ENCODE results near the gene FAM120B. TPM values are rescaled to one million over a fixed set of nuclear protein-coding genes. Genes with fewer than 3 reads are reported as not detected.

The FAM120B gene
- total RNA-seq, 2 experiments from 2014 or later = 18.4 to 20.0 TPM

DNA sequence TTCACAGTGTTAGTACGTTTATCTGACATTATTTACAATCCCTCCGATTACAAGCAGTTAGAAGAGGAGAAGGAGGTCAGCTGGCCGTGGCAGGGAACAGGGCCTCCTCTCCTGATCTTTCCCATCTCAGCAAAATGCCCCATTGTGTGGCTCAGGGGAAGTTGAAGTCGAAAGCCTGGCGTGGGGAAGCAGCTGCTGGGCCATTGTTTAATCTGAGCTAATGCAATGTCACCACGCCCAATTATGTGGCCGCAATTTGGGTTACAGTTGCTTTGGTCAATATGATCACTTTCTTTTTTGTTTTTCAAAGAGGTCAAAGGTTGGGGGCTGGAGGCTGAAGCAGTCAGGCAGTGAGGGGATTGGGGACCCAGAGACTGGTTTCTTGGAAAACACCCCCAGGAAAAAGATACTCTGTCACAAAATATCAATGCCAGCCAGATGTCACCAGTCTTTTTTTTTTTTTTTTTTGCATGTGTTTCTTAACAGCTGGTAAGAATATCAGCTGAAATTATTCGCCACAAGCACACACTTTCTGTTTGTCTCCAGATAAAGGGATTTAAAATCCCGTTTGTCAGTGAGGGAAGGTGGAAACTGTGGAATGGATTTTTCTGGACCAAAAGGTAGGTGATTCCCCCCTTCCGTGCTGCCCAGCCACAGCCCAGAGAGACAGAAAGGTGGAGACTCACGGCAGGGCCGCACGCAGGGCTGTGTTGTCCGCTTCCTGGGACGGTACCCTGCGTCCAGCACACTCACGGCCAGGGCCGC is 40.3 kb upstream of the FAM120B start:
- ChIA-PET POLR2A (no interaction called here), CTCF (no interaction called here)
- Mint-ChIP-seq H3K9me3 (no peaks in the 10 kb centered on the region), H3K27me3 (peaks cover 8% of the 10 kb centered on the region), H3K4me1 (ENCODE audit: low read depth) (peaks cover under 1% of the 10 kb centered on the region), H3K27ac (no peak overlapping the region), H3K4me3 (no peak overlapping the region), H3K36me3 (no peaks in the 10 kb centered on the region)
- no peak for DNase-seq
- intact Hi-C loops (cut with micrococcal nuclease) = no loop called here

DNA sequence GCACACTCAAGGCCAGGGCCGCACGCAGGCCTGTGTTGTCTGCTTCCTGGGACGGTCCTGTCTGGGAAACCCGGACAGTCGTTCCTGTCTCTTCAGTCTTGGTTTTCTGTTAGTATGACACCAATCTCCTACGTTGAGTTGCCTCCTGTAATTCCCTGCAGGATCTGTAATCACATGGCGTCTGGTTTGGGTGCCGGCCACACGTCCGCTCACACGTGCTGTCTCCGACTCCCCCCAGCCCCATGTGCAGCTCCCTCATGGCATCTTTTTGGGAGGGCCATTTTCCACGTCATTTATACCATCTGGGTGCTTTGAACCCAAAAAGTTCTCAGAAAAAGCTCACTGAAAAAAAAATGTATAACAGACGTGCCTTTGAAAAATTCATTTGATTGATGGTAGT is 38.9 kb upstream of the FAM120B start:
- H3K4me3 Mint-ChIP-seq = no peak overlapping the region
- intact Hi-C loops (cut with micrococcal nuclease) = no loop called here
- H3K9me3 Mint-ChIP-seq = no peaks in the 10 kb centered on the region
- ChIA-PET POLR2A (no interaction called here), CTCF (no interaction called here)
- H3K27ac Mint-ChIP-seq = no peak overlapping the region
- no peaks in the 10 kb centered on the region for H3K36me3 Mint-ChIP-seq
- no peak for DNase-seq
- peaks cover 14% of the 10 kb centered on the region for H3K4me1 Mint-ChIP-seq (ENCODE audit: low read depth)
- H3K27me3 Mint-ChIP-seq = peaks cover 10% of the 10 kb centered on the region

DNA sequence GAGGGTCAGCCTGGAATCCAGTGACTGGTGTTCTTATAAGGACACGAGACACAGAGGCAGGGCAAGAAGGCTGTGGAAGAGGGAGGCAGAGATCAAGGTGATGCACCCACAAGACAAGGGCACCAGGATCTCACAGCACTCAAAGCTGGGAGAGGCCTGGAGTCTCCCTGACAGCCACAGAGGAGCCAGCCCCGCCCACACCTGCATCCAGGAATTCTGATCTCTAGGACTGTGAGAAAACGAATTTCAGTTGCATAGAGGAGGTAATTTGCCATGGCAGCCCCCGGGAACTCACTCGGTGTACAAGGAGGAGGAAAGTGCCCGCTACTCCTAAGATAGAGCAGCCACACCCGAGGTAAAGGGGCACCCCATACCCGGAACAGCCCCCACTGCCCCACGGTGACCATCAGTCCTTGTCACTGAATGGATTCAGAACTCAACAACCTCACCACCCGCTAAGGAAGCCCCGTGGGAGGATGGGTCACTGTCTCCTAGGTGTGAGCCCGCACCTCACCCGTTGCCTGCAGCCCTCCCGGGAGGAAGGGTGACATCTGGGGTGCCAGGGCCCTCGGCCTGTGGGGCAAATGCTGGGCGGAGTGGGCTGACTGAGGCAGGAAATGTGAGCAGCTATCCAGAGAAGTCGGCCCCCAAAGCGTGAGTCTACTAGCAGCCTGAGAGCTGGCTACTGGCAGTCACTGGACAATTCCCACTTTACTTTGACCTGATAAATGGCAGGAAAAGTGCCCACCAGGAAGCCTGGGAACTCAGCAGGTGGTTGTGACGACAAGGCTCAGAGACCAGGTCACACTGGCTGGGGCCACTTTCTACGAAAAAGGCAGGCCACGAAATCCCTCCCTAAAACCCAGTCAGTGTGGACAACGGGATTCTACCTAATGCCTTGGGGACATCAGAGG is 38.1 kb upstream of the FAM120B start:
- Mint-ChIP-seq H3K27ac (no peak overlapping the region), H3K4me3 (no peak overlapping the region), H3K36me3 (no peaks in the 10 kb centered on the region), H3K9me3 (no peaks in the 10 kb centered on the region), H3K27me3 (peaks cover 7% of the 10 kb centered on the region), H3K4me1 (ENCODE audit: low read depth) (peaks cover 18% of the 10 kb centered on the region)
- POLR2A ChIA-PET = no interaction called here
- CTCF ChIA-PET = no interaction called here
- intact Hi-C loops (cut with micrococcal nuclease) = no loop called here
- no peak for DNase-seq

DNA sequence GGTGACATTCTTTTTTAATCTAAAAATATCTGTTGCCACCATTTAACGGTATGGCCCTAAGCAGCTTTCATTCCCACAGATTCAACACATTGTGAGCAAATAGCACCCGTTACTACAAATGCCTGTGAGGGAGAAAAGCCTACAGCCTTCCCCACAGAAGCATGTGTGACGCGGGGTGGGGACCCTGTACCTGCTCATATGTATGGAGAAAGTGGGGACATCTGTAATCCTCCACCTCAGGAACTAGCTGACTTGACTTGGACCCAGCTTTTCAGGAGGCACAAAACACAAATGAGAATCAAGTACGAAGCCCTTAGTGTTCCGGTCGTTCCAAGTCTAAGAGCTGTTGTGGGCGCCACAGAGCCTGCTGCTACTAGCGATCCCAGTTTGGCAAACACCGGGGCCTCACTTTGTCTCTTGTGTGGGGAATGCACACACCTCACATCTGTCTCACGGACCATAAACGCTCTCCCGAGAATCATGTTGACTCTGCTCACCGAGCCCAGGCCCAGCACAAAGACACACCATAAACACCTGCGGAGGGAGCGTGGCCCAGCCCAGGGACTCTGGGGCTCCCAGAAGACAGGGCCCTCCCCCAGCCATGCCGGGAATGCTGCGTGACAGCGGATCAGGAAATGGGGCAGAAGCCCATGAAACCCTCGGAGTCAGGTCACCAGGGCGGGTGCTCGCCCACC is 37.3 kb upstream of the FAM120B start:
- no peaks in the 10 kb centered on the region for H3K36me3 Mint-ChIP-seq
- CTCF ChIA-PET = interaction anchor here (0.9 kb wide), 1 partner anchor 438 kb away, joined by 3 read pairs; no protein-coding TSS in a partner anchor
- POLR2A ChIA-PET = no interaction called here
- H3K4me3 Mint-ChIP-seq = no peak overlapping the region
- peaks cover 18% of the 10 kb centered on the region for H3K4me1 Mint-ChIP-seq (ENCODE audit: low read depth)
- H3K27ac Mint-ChIP-seq = no peak overlapping the region
- peaks cover 13% of the 10 kb centered on the region for H3K27me3 Mint-ChIP-seq
- no peak for DNase-seq
- intact Hi-C loops (cut with micrococcal nuclease) = no loop called here
- H3K9me3 Mint-ChIP-seq = no peaks in the 10 kb centered on the region

DNA sequence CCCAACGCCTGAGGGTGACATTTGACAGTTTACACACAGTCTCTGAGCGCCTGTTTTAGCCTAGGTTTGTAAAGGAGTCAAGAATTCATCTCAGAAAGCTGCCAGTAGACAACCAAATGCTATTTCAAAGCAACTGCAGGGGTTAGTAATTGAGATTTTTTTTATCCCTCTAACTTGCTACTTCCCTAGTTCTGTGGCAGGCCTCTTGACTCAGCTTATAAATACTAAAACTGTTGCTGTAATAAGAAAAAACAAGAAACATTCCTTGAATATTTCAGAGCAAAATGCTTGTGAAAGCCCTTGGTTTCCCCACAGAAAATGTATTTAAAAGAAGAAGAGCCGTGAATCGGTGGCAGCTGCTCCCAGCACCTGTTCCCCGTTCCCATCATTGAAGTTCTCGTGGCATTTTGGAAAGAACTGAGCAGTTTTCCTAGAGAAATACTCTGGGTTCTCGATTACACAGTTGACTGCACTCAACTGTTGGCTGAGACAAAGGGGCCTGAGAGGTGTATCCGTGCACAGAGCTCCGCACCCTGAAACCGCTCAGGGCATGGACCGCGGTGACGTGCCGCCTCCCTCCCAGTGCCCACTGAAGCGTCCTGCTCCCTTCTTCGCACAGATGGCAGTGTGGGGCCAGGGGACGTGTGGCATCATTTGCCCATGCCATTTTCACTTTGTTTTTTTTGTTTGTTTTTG is 36.6 kb upstream of the FAM120B start:
- CTCF ChIA-PET = interaction anchor here (0.9 kb wide), 1 partner anchor 438 kb away, joined by 3 read pairs; no protein-coding TSS in a partner anchor
- intact Hi-C loops (cut with micrococcal nuclease) = no loop called here
- no peaks in the 10 kb centered on the region for H3K36me3 Mint-ChIP-seq
- no peak for DNase-seq
- H3K4me3 Mint-ChIP-seq = no peak overlapping the region
- POLR2A ChIA-PET = no interaction called here
- peaks cover 13% of the 10 kb centered on the region for H3K27me3 Mint-ChIP-seq
- H3K27ac Mint-ChIP-seq = no peak overlapping the region
- H3K9me3 Mint-ChIP-seq = no peaks in the 10 kb centered on the region
- H3K4me1 Mint-ChIP-seq (ENCODE audit: low read depth) = peaks cover 18% of the 10 kb centered on the region

DNA sequence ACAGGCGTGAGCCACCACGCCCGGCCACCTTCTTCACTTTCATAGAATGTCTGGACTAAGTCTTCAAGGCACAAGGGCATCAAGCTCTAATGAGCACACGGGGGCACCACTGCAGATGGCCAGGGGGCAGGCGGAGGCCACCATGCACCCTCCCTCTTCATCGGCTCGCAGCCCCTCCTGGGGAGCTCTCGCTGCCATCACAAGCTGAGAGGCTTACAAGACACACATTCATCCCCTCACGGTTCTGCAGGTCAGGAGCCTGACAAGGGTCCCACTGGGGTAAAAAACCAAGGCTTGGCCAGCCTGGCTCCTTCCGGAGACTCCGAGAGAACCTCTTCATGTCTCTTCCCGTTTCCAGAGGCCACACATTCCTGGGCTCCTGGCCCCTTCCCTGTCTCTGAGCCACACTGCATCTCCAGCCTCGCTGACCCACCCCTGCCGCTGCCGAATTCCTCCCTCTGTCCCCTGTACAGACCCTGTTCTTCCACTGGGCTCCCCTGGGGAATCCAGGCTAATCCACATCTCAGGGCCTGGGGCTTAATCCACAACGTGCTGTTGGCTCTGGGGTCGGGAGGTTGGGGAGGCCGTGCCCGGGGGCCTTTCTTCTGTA is 35.5 kb upstream of the FAM120B start:
- peaks cover 18% of the 10 kb centered on the region for H3K4me1 Mint-ChIP-seq (ENCODE audit: low read depth)
- intact Hi-C loops (cut with micrococcal nuclease) = no loop called here
- H3K27ac Mint-ChIP-seq = peak overlapping the region; percentile 33
- no peak for DNase-seq
- peaks cover 3% of the 10 kb centered on the region for H3K36me3 Mint-ChIP-seq
- no peaks in the 10 kb centered on the region for H3K9me3 Mint-ChIP-seq
- ChIA-PET POLR2A (no interaction called here), CTCF (interaction anchor here (1.4 kb wide), 1 partner anchor 440 kb away, joined by 4 read pairs; no protein-coding TSS in a partner anchor)
- H3K27me3 Mint-ChIP-seq = peaks cover 18% of the 10 kb centered on the region
- H3K4me3 Mint-ChIP-seq = peak overlapping the region; percentile 60

DNA sequence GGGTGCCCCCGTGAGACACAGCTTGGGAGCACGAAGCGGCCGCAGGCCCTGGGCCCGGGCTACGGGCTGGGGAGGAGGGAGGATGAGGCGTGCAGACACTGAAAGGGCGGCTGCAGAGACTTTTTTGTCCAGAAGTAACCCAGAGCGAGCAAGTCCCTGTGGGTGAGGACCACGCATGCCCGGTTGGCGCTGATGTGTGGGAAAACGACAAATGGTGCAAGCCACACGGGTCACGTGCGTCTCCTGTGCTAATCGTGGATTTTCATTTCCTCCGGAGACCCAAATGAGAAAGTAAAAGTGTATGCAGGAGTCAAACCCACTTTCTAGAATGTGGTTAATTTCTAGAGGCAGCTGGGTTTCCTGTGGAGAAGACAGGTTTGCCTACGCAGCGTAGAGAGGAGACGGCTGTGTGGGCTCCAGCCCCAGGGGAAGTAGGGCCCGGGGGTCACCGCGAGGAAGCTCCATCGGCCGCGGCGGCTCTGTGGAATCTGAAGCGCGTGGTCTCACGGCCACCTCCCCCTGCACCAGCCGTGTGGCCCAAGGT is 34.7 kb upstream of the FAM120B start:
- Mint-ChIP-seq H3K9me3 (no peaks in the 10 kb centered on the region), H3K27me3 (peaks cover 18% of the 10 kb centered on the region), H3K4me3 (peak overlapping the region; percentile 60), H3K27ac (peak overlapping the region; percentile 33), H3K36me3 (peaks cover 3% of the 10 kb centered on the region), H3K4me1 (ENCODE audit: low read depth) (peaks cover 18% of the 10 kb centered on the region)
- intact Hi-C loops (cut with micrococcal nuclease) = loop anchor here (1.0 kb wide), 2 partner anchors 17 to 282 kb away; no protein-coding TSS in a partner anchor
- peak; percentile 88 for DNase-seq
- CTCF ChIA-PET = interaction anchor here (1.4 kb wide), 1 partner anchor 440 kb away, joined by 4 read pairs; no protein-coding TSS in a partner anchor
- POLR2A ChIA-PET = no interaction called here

DNA sequence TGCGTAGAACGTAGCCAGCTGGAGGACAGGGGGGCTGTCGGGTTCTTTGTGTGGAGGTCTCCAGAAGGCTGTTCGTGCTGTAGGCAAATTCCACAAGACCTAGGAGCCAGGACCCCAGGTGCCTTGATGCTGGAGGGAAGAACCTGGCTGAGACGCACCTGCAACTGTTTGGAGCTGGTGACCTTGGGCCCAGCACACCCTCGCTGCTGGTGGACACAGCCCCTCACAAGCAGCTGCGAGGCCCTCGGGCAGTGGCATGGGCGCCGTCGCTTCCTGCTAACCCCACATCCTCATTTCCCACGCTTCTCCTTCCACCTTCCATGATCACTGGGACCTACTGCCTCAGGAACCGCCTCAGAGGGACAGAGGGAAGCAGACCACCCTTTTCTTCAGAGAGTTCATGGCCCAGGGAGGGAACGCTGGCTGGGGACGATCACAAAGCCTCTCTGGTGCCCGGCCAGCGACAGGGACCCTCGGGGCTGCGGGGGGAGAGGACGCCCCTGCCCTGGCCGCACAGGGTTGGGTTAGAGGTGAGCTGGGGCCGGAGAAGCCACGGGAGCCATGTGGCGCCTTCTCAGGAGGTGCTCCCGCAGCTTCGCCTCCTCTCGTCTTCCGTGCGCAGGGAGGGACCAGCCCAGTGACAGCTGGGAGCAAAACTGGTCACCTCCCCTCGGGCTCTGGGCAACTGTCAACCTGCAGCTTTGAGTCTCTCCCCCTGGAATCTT is 34.1 kb upstream of the FAM120B start:
- ChIA-PET CTCF (interaction anchor here (1.4 kb wide), 1 partner anchor 441 kb away, joined by 4 read pairs; no protein-coding TSS in a partner anchor), POLR2A (no interaction called here)
- DNase-seq = no peak
- intact Hi-C loops (cut with micrococcal nuclease) = loop anchor here (1.0 kb wide), 2 partner anchors 17 to 282 kb away; no protein-coding TSS in a partner anchor
- Mint-ChIP-seq H3K27ac (peak overlapping the region; percentile 33), H3K9me3 (no peaks in the 10 kb centered on the region), H3K36me3 (peaks cover 3% of the 10 kb centered on the region), H3K4me1 (ENCODE audit: low read depth) (peaks cover 18% of the 10 kb centered on the region), H3K27me3 (peaks cover 18% of the 10 kb centered on the region), H3K4me3 (peak overlapping the region; percentile 60)

DNA sequence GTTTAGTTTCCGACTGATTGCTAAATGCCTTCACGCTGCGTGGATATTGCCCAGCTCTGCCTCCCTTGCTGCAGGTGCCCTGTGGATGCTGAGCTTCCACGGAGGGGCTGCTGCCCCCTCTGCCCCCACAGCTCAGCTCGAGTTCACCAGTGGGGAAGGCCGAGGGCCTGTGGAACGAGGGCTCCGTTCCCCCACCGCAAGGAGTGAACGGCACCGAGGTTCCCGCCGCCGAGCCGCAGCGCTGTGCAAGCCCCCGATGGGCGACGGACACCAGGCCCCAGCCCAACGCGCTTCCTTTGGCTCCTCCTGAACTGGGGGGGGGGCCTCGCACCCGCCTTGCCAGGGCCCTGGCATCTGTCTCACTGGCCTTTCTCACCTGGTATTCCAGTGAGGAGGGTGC is 33.4 kb upstream of the FAM120B start:
- H3K27me3 Mint-ChIP-seq = peaks cover 18% of the 10 kb centered on the region
- no peak overlapping the region for H3K4me3 Mint-ChIP-seq
- POLR2A ChIA-PET = no interaction called here
- no peaks in the 10 kb centered on the region for H3K9me3 Mint-ChIP-seq
- no peak for DNase-seq
- intact Hi-C loops (cut with micrococcal nuclease) = no loop called here
- peaks cover 21% of the 10 kb centered on the region for H3K4me1 Mint-ChIP-seq (ENCODE audit: low read depth)
- CTCF ChIA-PET = no interaction called here
- peaks cover 3% of the 10 kb centered on the region for H3K36me3 Mint-ChIP-seq
- H3K27ac Mint-ChIP-seq = no peak overlapping the region

DNA sequence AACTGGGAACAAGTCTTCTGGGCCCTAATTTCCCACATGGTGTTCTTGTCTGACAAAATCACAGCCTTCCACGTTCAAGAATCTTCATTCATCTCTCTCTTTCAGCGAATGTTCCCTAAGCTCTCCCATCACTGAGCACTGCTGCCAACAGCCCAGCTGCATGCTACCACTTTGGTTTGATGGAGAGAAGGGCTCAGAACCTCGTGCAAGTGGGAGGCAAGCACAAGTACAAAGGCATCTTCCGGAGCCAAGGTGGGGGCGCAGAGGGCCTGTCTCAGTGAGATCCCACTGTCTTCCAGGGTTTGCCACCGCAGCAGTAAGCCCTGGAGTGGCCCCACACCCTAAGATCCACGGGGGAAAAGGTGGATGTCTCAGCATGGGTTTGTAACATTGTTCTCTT is 32.9 kb upstream of the FAM120B start:
- Mint-ChIP-seq H3K4me1 (ENCODE audit: low read depth) (peaks cover 26% of the 10 kb centered on the region), H3K27me3 (peaks cover 18% of the 10 kb centered on the region), H3K9me3 (no peaks in the 10 kb centered on the region), H3K27ac (no peak overlapping the region), H3K36me3 (peaks cover 3% of the 10 kb centered on the region), H3K4me3 (no peak overlapping the region)
- POLR2A ChIA-PET = no interaction called here
- no peak for DNase-seq
- intact Hi-C loops (cut with micrococcal nuclease) = no loop called here
- CTCF ChIA-PET = no interaction called here

All from activated CD4-positive, alpha-beta memory T cell treated with anti-CD3 and anti-CD28 coated beads for 36 hours (primary cell).